GM18907 (cell line): ENCODE measurements around the gene FCRL5.
"Not testable (repeated sequence)": the region's sequence is repeated elsewhere in the genome, so short reads cannot be mapped to it uniquely, and the experiment has no call there.

Experiments
- ATAC-seq: cut with Tn5 transposase; IDR thresholded peaks from one replicate; pipeline ENCODE4 v1.9.1; 2021; ENCODE audit warnings: mild to moderate bottlenecking, moderate library complexity; ENCODE audit not compliant: unreplicated experiment

The FCRL5 gene

DNA sequence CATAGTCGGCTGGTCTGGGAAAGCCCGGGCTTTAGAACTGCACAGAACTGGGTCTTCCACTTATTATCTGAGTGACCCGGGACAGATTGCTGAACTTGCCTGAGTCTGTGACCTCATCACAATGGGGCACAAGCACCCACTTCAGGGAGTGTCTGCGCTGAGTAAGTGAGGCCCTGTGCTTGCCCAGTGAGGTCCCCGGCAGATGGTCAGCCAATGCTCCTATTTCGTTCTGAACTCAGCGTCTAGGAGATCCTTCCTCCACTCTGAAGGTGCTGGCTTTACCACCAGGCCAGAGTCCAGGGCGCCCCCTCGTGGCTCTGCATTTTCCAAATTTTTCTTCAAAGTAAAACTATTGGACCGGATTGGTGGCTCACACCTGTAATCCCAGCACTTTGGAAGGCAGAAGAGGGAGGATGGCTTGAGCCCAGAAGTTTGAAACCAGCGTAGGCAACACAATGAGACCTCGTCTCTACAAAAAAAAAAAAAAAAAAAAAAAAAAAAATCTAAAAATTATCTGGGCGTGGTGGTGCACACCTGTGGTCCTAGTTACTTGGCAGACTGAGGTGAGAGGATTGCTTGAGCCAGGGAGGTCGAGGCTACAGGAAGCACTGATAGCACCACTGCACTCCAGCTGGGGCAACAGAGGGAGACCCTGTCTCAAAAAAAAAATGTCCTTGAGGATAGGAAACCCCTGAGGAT lies 61.7 kb downstream of the FCRL5 start:
- no peak for ATAC-seq

DNA sequence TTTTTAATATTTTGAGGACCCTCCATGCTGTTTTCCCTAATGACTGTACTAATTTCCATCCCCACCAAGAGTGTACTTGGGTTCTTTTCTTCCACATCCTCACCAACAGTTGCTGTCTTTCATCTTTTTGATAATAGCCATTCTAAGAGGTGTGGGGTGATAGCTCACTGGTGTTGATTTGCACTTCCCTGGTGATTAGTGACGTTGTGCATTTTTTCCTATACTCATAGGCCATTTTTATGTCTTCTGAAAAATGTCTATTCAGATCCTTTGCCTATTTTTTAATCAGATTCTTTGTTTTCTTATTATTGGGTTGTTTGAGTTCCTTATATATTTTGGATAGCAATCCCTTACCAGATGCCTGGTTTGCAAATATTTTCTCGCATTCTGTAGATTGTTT lies 64.2 kb downstream of the FCRL5 start:
- ATAC-seq, result no peak

DNA sequence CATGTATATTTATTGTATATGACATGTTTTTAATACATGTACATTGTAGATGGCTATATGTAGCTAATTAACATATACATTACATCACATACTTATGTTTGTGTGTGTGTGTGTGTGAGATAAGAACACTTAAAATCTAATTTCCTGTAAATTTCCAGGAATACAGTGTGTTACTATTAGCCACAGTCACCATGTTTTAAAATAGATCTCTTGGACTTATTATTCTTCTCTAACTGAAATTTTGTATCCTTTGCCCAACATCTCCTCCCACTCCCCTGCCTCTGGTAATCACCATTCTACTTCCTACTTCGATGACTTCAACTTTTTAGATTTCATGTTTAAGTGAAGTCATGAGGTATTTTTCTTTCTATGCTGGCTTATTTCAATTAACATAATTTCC lies 64.8 kb downstream of the FCRL5 start:
- ATAC-seq, result no peak

DNA sequence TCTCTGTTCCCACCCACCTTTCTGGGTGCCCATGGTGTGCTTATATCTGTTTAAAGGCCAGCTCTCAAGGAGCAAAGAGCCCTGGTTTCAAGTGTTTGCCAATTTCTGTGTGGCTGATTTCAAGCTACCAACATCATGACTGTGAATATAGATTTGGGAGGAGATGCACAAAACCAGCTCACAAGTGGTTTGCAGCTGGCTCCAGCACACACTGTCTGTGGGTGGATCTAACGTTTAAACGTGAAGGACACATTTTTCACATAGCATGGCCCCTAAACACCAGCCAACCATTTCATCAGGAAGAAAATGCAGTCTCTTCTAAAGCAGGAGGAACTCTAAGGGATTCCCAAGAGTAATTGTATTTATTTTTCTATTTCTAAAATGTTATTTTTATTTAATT lies 65.2 kb downstream of the FCRL5 start:
- no peak for ATAC-seq

DNA sequence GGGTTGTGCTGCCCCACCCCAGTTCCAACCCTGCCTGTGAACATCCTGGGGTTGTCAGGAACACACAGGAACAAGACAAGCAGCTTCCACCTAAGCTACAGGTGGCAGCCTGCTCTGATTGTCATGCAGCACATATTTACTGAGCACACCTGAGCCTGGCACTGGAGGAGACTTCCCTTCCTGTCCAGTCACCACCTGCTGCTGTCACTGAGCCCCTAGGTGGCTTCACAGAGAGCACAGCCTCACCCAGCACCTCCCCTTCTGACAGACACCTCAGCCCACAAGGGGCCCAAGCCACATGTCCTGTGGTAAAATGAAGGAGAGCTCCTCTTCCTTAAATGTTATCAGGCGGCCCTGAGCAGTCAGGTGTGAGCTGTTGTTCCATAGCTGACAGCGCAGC lies 65.9 kb downstream of the FCRL5 start:
- not testable (repeated sequence) for ATAC-seq

DNA sequence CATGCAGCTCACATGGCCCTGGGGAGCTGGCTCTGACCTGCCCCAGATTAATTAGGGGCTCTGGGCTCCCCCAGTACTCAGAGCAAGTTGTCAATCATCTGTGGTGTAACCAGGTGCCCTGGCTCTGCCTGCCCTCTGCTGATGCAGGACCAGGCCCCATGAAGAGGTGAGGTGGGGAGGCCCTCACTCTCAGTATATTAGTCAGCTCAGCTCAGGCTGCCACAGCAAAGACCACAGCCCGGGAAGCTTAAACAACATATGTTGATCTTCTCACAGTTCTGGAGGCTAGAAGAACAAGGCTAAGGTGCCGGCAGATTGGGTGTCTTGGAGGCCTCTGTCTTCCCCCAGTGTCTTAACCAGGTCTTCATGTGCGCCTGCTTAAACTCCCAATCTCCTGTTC lies 66.5 kb downstream of the FCRL5 start:
- ATAC-seq, result no peak

DNA sequence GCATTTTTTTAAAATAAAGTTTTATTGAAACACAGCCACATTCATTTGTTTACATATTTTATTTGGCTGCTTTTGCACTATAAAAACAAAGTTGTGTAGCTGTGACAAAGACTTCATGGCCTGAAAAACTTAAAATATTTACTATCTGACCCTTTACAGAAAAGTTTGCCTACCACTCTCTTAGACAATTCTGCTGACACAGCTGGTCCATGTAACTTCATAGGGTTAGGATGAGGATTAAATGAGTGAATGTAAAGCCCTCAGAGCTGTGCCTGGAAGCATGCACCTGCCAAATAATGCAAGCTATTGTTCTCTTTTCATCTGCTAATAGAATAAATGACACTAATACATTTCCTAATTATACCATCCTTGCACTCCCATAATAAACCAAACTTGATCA lies 67.7 kb downstream of the FCRL5 start:
- ATAC-seq, result no peak

DNA sequence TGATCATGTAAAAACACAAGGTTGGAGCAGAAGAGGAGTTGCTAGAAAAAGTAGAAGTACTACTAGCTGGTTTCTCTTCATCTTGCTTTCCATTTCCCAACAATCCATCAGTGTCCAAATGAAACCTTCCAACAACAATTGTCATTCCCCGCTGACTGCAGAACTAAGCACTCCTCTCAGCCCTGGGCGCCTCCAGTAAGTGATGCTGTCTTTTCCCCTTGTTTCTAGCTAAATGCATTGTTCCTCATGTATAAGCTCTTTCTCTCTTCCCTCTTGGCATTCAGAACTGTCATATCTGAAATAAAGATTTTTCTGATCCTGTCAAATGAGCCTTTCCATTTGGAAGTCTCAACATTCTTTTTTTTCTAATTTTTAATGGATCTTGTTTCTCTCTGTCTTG lies 68.7 kb downstream of the FCRL5 start:
- no peak for ATAC-seq

DNA sequence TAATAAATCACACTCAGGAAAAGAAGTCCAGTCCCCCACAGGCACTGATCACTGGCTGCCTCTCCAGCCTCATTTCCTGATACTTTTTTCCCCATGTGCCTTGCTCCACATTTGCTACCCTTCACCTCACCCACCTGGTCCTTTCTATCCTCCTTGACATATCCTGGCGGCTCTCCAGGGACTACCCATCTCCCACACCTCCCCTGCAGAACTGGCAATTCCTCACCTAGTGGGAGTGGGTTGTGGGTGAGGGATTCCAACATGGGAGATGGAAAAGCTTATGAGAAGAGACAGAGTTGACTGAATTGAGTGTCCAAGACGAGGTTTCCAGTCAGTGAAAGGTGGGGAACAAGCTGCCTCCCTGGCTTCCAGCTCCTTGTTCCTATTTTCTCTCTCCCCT lies 69.6 kb downstream of the FCRL5 start:
- no peak for ATAC-seq

DNA sequence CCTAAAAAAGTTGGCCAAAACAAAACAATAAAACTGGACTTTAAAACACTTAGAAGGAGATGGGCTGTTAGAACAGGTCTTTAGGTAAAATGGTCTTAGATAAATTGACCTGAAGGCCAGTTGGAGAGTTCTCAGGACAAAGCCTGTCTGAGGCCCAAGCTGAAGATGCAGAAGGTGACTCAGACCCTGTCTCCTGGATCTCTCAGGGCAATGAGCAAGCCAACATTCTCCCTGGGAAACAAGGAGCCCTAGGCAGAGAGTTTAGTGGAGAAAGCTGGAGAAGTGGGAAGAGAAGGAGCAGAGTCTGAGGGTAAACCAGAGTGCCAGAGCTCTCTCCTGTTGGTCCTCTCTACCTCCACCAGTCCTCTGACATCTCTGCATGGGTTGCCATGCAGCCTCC lies 70.1 kb downstream of the FCRL5 start:
- ATAC-seq, result no peak

DNA sequence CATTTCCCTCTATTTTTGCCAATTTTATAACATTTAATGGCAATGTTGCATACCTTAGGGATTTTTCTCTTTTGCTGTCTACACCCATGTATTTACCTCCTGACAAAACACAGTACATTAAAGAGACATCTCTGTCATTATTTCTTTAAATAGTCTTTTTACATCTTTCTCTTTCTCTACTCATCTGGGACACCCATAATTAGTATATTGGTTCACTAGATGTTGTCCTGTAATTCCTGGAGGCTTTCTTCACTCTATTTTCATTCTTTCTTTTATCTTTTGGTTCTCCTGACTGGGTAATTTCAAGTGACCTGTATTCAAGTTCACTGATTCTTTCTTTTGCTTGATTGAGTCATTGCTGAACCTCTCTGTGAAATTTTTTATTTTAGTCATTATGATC lies 74.3 kb downstream of the FCRL5 start:
- ATAC-seq, result no peak

DNA sequence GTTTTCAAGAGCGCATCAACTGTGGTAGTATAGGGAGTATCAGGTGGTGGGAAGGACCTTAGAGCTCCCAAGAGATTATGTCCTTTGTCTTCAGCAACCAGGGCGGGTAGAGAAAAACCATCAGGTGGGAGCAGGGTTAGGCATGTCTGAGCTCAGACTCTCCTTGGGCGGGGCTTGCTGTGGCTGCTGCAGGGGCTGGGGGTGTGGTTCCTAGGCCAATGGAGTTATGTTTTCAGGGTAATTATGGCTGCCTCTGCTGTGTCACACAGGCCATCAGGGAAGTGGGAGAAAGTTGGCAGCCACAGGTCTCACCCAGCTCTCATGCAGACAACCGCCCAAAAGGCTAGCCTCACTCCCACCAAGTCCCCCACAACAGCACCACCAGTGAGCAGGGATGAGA lies 74.9 kb downstream of the FCRL5 start:
- ATAC-seq, result no peak

DNA sequence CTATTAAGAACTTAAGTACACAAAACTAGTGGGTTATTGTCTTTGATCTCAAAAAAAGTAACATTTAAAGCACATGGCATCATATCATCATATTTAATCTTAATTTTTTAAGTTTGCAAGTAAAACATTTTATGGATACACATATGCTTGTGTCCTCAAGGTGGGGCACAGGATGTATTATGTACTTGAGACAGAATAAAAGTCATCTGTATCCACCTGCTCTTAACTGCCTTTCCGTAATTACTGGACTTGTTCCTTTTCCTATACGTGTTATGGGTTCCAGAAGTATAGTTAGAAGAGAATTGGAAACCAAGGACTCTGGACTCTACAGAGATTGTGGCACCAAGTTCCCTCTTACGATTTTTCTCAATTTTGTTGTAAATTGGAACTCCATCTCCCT lies 79.4 kb downstream of the FCRL5 start:
- no peak for ATAC-seq

DNA sequence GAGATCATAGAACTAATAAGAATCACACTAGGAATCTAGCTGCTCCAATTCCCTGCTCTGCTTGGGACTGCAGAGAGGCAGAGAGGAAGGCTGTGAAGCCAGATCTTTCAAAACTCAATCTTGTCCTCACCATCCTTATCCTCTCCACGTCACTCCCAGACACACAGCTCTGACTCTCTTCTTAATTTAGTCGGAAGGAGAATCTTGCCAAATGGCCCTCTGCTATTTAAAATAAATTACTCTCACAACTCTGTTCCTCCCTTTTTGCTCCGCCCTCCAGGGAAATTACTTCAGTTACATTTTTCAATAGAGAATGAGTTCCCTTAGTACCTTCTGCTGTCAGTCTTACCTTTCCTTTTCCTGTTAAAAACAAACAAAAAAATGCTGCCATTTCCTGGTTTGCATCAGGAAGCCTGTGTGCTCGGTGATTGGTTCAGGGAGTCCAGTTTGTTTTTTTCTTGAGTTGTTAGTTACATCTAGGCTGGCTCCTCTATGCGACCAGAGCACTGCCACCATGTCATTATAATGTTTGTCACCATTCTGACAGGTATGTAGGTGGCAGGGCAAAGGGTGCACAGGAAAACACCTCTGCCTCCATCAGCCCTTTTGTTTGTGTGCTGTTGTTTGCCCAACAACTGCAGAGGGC lies 80.1 kb downstream of the FCRL5 start:
- ATAC-seq, result no peak

DNA sequence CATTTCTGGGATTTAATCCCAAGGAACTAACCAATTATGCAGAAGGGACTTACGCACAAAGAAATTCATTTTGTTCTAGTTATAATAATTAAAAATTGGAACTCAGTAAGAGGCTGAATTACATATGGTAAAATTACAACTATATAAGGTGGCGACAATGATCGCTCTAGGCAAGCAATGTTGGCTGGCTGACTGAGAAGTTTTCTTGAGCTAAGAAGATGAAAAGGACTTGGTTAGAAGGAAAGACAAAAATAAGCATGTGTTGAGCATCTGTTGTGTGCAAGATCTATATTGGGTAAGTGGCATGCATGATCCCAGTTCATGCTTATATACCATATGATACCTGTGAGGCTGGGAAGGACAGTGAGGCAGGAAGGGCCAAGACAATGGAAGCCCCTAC lies 80.8 kb downstream of the FCRL5 start:
- ATAC-seq, result no peak

DNA sequence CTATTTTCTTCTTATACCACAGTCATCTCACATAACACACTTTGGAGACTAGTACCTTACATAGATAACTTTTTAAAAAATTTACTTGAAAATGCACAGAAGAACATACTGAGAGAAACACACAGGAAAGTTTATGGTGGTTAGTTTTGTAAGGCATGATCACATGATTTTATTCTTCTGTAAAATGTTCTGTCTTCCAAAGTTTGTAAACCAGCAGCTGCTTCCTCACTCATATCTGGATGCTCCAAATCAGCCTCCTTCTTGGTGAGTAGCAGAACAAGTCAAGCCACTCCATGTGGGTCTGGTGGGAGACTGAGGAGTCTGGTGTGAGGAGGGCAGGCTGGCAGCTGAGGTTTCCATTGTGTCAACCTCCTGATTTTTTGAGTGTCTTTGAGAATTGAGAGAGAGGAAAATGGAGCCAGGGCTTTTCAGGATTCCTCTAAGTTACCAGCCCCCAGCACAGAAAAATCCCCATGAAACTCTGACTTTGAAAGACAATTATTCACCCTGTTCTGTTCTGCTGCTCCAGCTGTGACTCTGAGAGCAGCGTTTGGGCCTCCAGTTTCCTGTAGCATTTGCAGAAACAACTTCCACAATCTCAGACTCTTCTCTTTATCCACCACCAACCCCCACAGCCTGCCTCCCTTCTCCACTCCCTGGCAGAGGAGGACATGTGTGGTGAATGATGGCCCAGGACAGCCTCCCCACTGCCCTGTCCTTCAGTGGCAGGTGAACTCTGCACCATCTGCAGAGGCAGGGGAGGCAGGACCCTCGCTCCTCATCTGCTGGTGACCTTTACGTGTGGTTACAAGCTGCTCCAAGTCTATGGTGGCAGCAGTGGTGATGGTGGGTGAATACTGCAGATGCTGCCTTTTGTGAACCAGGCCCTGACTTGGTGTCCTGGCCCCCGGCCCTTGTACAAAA lies 82.3 kb downstream of the FCRL5 start:
- ATAC-seq, result no peak

DNA sequence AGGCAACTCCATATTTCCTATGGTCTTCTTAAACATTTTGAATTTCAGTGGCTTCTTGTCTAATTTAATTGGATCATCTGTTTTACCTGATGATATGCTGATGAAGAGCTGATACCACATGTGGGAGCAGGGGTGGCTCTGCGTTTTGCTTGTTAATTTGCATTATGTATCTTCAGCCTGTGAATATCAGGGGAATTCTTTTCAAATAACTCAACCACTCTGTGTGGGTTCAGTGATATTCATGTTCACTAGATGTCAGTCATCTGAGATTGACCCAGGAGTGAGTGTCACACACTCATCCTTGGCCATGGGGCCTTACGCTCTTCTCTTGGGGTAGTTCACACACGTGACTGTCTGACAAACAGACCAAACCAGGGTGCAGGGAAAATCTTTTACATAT lies 83.0 kb downstream of the FCRL5 start:
- no peak for ATAC-seq

DNA sequence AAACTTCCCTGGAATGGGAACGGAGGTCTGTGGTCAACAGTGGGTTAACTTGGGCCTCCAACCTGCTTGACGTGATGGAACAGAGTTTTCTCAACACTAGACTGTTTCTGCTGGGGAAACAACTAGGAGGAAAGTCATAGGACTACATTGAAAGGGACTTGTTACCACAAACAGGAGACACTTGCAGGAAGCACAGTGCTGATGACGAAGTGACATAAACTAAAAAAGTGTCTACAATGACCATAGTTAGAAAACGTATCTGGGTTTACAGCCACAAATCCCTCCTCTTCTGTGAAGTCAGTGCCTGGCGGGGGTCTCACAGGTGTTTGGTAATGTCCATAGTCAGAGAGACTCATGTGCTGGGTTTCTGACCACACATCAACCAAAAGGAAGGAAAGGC lies 86.3 kb downstream of the FCRL5 start:
- no peak for ATAC-seq
